ENCODE results near the gene RIMKLB. TPM values are rescaled to one million over a fixed set of nuclear protein-coding genes. Genes with fewer than 3 reads are reported as not detected.

The RIMKLB gene
- total and polyA plus RNA-seq, 2 of the 8 experiments (the other 6 are each of a cell fraction or from before 2014, with no cell fraction given): 37.8 to 78.2 TPM

DNA sequence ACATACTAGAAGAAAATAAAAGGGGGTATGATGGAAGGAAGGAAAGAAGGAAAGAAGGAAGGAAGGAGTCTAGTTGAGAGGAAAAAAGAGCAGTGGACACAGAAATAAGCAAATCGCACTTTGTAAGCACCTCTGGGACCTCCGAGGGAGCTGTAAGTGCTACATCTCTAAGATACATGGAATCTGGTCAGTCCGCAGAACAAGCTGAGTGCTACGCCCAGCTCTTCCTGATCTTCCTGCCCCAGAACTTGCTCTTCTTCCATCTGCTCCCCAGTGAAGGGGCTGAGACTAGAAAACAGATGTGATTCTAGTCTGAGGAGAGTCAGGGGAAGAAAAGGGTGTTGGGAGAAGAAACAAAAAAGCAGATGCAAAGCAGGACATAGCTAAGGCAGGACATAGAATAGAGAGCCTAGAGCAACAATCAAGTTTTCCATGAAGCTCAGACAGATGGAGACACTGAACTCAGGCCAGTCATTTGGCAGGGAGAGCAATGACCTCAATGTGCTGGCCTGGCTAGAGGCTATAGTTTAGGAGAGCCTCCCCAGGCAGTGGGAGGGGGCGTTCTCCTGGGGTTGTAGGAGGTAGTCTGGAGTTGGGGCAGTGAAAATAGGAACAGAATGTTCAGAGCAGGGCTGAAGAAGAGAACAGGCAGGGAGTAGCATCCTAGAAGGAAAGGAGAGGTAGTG lies 33.4 kb upstream of the RIMKLB start (continued):
- TF ChIP-seq, protein P1, sequence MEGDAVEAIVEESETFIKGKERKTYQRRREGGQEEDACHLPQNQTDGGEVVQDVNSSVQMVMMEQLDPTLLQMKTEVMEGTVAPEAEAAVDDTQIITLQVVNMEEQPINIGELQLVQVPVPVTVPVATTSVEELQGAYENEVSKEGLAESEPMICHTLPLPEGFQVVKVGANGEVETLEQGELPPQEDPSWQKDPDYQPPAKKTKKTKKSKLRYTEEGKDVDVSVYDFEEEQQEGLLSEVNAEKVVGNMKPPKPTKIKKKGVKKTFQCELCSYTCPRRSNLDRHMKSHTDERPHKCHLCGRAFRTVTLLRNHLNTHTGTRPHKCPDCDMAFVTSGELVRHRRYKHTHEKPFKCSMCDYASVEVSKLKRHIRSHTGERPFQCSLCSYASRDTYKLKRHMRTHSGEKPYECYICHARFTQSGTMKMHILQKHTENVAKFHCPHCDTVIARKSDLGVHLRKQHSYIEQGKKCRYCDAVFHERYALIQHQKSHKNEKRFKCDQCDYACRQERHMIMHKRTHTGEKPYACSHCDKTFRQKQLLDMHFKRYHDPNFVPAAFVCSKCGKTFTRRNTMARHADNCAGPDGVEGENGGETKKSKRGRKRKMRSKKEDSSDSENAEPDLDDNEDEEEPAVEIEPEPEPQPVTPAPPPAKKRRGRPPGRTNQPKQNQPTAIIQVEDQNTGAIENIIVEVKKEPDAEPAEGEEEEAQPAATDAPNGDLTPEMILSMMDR (IDR thresholded peaks at IDR 0.05; ENCODE audit: control extremely low read depth in 1 of 3, insufficient read depth in 1 of 3, low read depth in 1 of 3, low read length in 3 of 3): no peak
- TF ChIP-seq CBX5 (IDR thresholded peaks at IDR 0.05; ENCODE audit: low read depth, low read length): no peak
- no peak for TF ChIP-seq TAF1 (IDR thresholded peaks at IDR 0.05; ENCODE audit: low read depth, low read length)
- no peak for TF ChIP-seq EP300 (IDR thresholded peaks at IDR 0.05; ENCODE audit: borderline replicate concordance in 1 of 2, low read depth in 2 of 2, low read length in 2 of 2)
- TF ChIP-seq PHF8 (conservative IDR thresholded peaks at IDR 0.05; ENCODE audit: low read depth, low read length): no peak
- TF ChIP-seq KDM5A (IDR thresholded peaks at IDR 0.05; ENCODE audit: low read length): no peak
- TF ChIP-seq BRCA1 (IDR thresholded peaks at IDR 0.05; ENCODE audit: low read depth, low read length): no peak

All from H1 (cell line).